ENCODE results near the gene IPCEF1. TPM values are rescaled to one million over a fixed set of nuclear protein-coding genes. Genes with fewer than 3 reads are reported as not detected.

IPCEF1 gene
- total RNA-seq, 6 experiments from 2014 or later: 0.31 TPM; not detected in 5

DNA sequence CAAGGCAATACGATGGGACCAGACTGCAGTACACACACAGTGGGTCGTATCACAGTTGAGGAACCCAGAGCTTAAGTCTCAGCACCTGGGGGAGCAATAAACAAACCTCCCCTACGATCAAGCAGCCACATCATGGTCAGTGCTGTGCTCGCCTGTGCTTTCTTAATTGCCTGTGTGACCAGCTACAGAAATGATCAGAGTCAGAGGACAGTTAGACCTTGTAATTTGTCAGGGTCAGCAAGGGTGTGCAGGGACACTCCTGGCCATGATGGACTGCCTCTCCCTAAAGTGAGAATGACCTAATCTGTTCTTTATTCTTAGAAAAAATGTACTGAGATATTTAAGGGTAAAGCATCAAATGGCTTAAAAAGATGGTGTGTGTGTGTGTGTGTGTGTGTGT is 239.1 kb downstream of the IPCEF1 start:
- DNase-seq: no peak
- H3K4me3 Mint-ChIP-seq: no peak overlapping the region
- peaks cover 29% of the 10 kb centered on the region for H3K9me3 Mint-ChIP-seq
- no peaks in the 10 kb centered on the region for H3K4me1 Mint-ChIP-seq (ENCODE audit: low read depth)
- H3K36me3 Mint-ChIP-seq (ENCODE audit: low read depth): no peaks in the 10 kb centered on the region
- no peak overlapping the region for H3K27ac Mint-ChIP-seq
- TF ChIP-seq, protein P1, sequence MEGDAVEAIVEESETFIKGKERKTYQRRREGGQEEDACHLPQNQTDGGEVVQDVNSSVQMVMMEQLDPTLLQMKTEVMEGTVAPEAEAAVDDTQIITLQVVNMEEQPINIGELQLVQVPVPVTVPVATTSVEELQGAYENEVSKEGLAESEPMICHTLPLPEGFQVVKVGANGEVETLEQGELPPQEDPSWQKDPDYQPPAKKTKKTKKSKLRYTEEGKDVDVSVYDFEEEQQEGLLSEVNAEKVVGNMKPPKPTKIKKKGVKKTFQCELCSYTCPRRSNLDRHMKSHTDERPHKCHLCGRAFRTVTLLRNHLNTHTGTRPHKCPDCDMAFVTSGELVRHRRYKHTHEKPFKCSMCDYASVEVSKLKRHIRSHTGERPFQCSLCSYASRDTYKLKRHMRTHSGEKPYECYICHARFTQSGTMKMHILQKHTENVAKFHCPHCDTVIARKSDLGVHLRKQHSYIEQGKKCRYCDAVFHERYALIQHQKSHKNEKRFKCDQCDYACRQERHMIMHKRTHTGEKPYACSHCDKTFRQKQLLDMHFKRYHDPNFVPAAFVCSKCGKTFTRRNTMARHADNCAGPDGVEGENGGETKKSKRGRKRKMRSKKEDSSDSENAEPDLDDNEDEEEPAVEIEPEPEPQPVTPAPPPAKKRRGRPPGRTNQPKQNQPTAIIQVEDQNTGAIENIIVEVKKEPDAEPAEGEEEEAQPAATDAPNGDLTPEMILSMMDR (IDR thresholded peaks at IDR 0.05): no peak
- H3K27me3 Mint-ChIP-seq (ENCODE audit: insufficient read depth): no peaks in the 10 kb centered on the region

DNA sequence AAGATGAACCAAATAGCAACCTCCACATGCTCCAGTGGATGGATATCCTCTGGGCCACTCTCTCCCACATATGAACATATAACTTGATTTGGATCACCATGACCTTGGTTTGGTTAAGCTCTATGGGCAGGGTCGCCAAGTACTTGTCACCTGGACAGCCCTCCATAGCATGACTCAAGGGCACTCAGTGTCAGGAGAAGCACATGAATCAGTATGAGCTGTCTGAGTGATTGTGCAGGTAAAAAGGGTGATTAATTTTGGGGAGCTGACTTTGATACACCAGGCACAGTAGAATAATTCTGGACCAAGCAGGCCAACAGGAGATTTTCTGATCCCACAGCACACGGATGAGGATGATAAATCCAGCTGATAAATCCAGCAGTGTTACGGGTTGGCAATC is 243.2 kb downstream of the IPCEF1 start:
- no peak for DNase-seq
- Mint-ChIP-seq H3K27me3 (ENCODE audit: insufficient read depth) (no peaks in the 10 kb centered on the region), H3K9me3 (peaks cover 18% of the 10 kb centered on the region), H3K36me3 (ENCODE audit: low read depth) (no peaks in the 10 kb centered on the region), H3K4me1 (ENCODE audit: low read depth) (no peaks in the 10 kb centered on the region), H3K4me3 (no peak overlapping the region), H3K27ac (no peak overlapping the region)
- TF ChIP-seq, protein P1 (IDR thresholded peaks at IDR 0.05): no peak

DNA sequence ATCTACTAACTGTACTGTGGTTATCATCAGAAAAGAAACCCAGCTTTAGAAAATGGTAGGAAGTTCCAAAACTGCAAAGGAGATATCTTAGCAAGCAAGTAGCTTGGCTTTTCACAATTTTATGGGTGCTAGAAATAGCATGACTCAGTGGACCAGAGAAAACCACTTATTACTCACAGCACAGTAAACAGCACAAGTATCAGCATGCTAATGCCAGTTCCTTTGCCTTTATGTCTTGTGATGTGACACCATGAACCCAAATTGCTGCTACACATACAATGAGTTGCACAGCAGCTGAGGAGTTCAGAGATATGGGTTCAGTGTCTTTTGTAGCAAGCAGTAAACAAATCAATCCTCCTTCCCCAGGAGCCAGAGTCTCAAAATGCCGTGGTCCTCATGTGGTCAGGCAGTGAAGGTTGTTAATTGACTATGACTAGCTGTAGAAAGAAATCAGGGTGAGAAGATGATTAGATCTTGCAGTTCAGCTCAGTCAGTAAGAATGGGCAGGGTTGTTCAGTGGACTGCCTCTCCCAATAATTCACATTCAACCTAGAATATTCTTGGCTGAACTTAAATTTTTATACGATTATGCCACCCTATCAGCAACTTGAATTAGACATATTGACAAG is 244.3 kb downstream of the IPCEF1 start:
- DNase-seq: no peak
- peaks cover 18% of the 10 kb centered on the region for H3K9me3 Mint-ChIP-seq
- TF ChIP-seq, protein P1 (IDR thresholded peaks at IDR 0.05): no peak
- H3K4me1 Mint-ChIP-seq (ENCODE audit: low read depth): no peaks in the 10 kb centered on the region
- H3K4me3 Mint-ChIP-seq: no peak overlapping the region
- H3K36me3 Mint-ChIP-seq (ENCODE audit: low read depth): no peaks in the 10 kb centered on the region
- no peaks in the 10 kb centered on the region for H3K27me3 Mint-ChIP-seq (ENCODE audit: insufficient read depth)
- no peak overlapping the region for H3K27ac Mint-ChIP-seq

DNA sequence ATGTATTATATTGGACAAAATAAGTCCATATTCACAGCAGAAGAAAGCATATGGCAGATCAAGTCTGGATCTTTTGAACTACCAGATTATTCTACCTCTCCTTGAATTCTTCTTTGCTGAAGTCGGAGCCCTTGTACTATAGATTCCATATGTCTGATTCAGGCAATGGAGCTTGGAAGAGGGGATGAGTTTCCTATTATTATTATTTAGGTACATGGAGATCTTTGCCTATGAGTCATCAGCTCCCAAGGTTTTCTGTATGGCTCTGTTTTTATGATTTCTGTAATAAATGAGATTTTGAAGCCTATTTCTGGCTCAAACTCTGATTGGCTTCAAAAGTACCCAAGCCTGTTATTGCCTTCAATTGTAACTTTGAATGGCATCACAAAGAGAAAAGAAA is 245.6 kb downstream of the IPCEF1 start:
- no peak for DNase-seq
- Mint-ChIP-seq H3K36me3 (ENCODE audit: low read depth) (no peaks in the 10 kb centered on the region), H3K4me3 (no peak overlapping the region), H3K9me3 (peaks cover 12% of the 10 kb centered on the region), H3K4me1 (ENCODE audit: low read depth) (no peaks in the 10 kb centered on the region), H3K27me3 (ENCODE audit: insufficient read depth) (no peaks in the 10 kb centered on the region), H3K27ac (no peak overlapping the region)
- TF ChIP-seq, protein P1 (IDR thresholded peaks at IDR 0.05): no peak

DNA sequence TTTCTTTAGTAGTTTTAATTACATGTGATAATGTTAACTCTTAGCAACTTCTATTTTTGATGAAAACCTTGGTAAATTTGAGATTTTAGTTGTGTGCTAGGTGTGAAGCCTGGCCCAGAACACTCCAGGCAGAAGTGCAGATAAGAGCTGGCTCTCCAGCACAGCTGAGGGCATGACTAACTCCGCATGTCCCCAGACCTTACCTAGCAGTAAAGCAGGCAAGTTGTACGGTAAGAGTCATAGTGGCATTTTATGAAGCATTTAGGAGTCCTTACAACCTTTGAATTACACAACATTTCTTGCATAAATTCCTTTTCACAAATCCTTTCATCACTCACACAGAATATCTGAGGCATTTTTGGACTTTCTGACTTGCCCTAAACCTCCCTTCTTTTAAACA is 250.4 kb downstream of the IPCEF1 start:
- TF ChIP-seq, protein P1 (IDR thresholded peaks at IDR 0.05): no peak
- no peaks in the 10 kb centered on the region for H3K36me3 Mint-ChIP-seq (ENCODE audit: low read depth)

More for the DNA sequence above, 250.4 kb downstream of the IPCEF1 start:
- no peaks in the 10 kb centered on the region for H3K4me1 Mint-ChIP-seq (ENCODE audit: low read depth)
- no peak overlapping the region for H3K4me3 Mint-ChIP-seq
- H3K27me3 Mint-ChIP-seq (ENCODE audit: insufficient read depth): no peaks in the 10 kb centered on the region
- DNase-seq: no peak
- H3K9me3 Mint-ChIP-seq: peaks cover 10% of the 10 kb centered on the region
- no peak overlapping the region for H3K27ac Mint-ChIP-seq

Other genes starting within 250 kb of the IPCEF1 start
- 10 to 100 TPM; 15.3 to 21.7 (median 18.7) TPM for gene CNKSR3, start 153.9 kb upstream of the IPCEF1 start, total RNA-seq (2021; fragmentation: NEBNext Ultra II Directional; extraction: Animal tissue kit (Norgen Biotek cat#: 25700))